Right renal pelvis (tissue), 4 donors: ENCODE measurements around the gene RFNG. TPM values are rescaled to one million over a fixed set of nuclear protein-coding genes. Genes with fewer than 3 reads are reported as not detected.

Source experiments
- DNase-seq, 4 donors: peaks; one replicate each; pipeline ENCODE4 v3.0.0-alpha.2; 2013; ENCODE audit warnings: low read depth in 4 of 4, low spot score in 3 of 4, missing footprints in 1 of 4
- polyA plus RNA-seq, 4 donors: library from polyadenylated mRNA; unstranded; fragments of 120-200 nt; gene quantifications; one replicate each; pipeline ENCODE4 v1.2.1, GENCODE V29; 2013; ENCODE audit not compliant: insufficient read length in 4 of 4

RFNG gene
- polyA plus RNA-seq, 4 donors, result 39.7 to 59.1 (median 47.5) TPM

- no peak for DNase-seq
Observed at GRCh38 chr17:82017612-82018151, 33.9 kb downstream of the RFNG start.

GRCh38 chr17:82016875-82017459, 34.6 kb downstream of the RFNG start:
- DNase-seq, result no peak

- no peak for DNase-seq
Observed at GRCh38 chr17:82016061-82016874, 35.3 kb downstream of the RFNG start.

GRCh38 chr17:82015311-82015971, 36.2 kb downstream of the RFNG start:
- no peak for DNase-seq

GRCh38 chr17:82014971-82015310, 36.7 kb downstream of the RFNG start:
- no peak for DNase-seq

GRCh38 chr17:82014432-82014831, 37.2 kb downstream of the RFNG start:
- no peak for DNase-seq

GRCh38 chr17:82013772-82014321, 37.8 kb downstream of the RFNG start:
- no peak for DNase-seq

- DNase-seq, result no peak
Observed at GRCh38 chr17:82013341-82013740, 38.3 kb downstream of the RFNG start.

- DNase-seq, result no peak
Observed at GRCh38 chr17:82012640-82013295, 38.8 kb downstream of the RFNG start.

GRCh38 chr17:82012261-82012639, 39.4 kb downstream of the RFNG start:
- no peak for DNase-seq

- no peak for DNase-seq
Observed at GRCh38 chr17:82011617-82012187, 39.9 kb downstream of the RFNG start.

GRCh38 chr17:82010575-82011525, 40.8 kb downstream of the RFNG start:
- DNase-seq, result no peak

GRCh38 chr17:82009413-82009812, 42.2 kb downstream of the RFNG start:
- DNase-seq, result no peak

GRCh38 chr17:82008941-82009405, 42.6 kb downstream of the RFNG start:
- no peak for DNase-seq

- no peak for DNase-seq
Observed at GRCh38 chr17:82008258-82008940, 43.2 kb downstream of the RFNG start.

GRCh38 chr17:82007495-82008257, 43.9 kb downstream of the RFNG start:
- DNase-seq, result no peak

GRCh38 chr17:82007228-82007494, 44.5 kb downstream of the RFNG start:
- DNase-seq, result no peak
